NT2/D1 (cell line): Measurements from ENCODE around the gene PPP1R26.
"Not testable (repeated sequence)": the region's sequence is repeated elsewhere in the genome, so short reads cannot be mapped to it uniquely, and the experiment has no call there.

ENCODE experiments used
- DNase-seq: peaks from one replicate; pipeline ENCODE4 v3.0.0-alpha.2; 2011; ENCODE audit warnings: low read depth, low spot score
- H3K27me3 ChIP-seq: 2 replicates; pipeline ENCODE4 v1.6.0; 2011; ENCODE audit warnings: mild to moderate bottlenecking; ENCODE audit not compliant: insufficient read length, insufficient read depth
- H3K36me3 ChIP-seq: 2 replicates; pipeline ENCODE4 v1.6.1; 2011; ENCODE audit warnings: mild to moderate bottlenecking, low read length, mixed read lengths; ENCODE audit not compliant: insufficient read depth, insufficient read length
- H3K4me1 ChIP-seq: 2 replicates; pipeline ENCODE4 v1.5.1; 2011; ENCODE audit not compliant: insufficient read depth, insufficient read length
- H3K4me3 ChIP-seq: 2 replicates; pipeline ENCODE4 v1.5.1; 2011; ENCODE audit warnings: low read depth; ENCODE audit not compliant: insufficient read length
- H3K9ac ChIP-seq: 2 replicates; pipeline ENCODE4 v1.6.0; 2011; ENCODE audit warnings: low read depth; ENCODE audit not compliant: insufficient read length
- H3K9me3 ChIP-seq: 2 replicates; pipeline ENCODE4 v1.5.1; 2011; ENCODE audit warnings: mild to moderate bottlenecking, low read length; ENCODE audit not compliant: insufficient read depth
- SUZ12 ChIP-seq: IDR thresholded peaks from 2 replicates; pipeline ENCODE4 v1.6.1; 2011; ENCODE audit not compliant: insufficient read length, insufficient read depth; ENCODE audit errors: extremely low read depth
- YY1 ChIP-seq: IDR thresholded peaks from 2 replicates; pipeline ENCODE4 v1.6.1; 2011; ENCODE audit not compliant: insufficient read length, insufficient read depth
- ZNF274 ChIP-seq: IDR thresholded peaks from 2 replicates; pipeline ENCODE4 v1.6.1; 2011; ENCODE audit warnings: mild to moderate bottlenecking, low read depth, low read length

Gene PPP1R26

DNA sequence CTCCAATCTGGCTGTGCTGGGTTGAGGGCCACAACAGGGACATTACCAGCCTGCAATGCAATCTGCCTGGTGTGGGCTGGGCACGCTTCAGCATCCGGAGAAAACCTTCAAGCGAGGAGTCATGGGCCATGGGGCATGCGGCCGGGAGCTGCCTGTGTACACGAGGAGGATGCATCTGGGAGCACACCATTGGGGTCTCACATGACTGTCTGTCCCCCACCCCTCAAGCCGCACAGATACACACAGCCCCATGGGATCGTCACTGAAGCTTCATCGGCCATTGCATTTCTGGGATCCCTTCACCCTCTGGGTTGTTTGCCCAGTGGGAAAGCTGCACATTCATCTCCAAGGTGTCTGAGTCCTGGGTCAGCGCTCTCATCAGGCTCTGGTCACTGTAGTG, 51.5 kb downstream of the PPP1R26 start:
- Histone ChIP-seq H3K4me1 (peaks cover 13% of the 10 kb centered on the region), H3K27me3 (no peaks in the 10 kb centered on the region), H3K36me3 (no peaks in the 10 kb centered on the region), H3K9ac (no peak overlapping the region), H3K4me3 (no peak overlapping the region), H3K9me3 (no peaks in the 10 kb centered on the region)
- DNase-seq: no peak
- TF ChIP-seq SUZ12: no peak
- TF ChIP-seq ZNF274: no peak
- TF ChIP-seq YY1: no peak

GRCh38 chr9:135533113-135533512, 53.5 kb downstream of the PPP1R26 start:
- H3K27me3 ChIP-seq: no peaks in the 10 kb centered on the region
- no peak overlapping the region for H3K9ac ChIP-seq
- peaks cover 4% of the 10 kb centered on the region for H3K4me1 ChIP-seq
- no peaks in the 10 kb centered on the region for H3K36me3 ChIP-seq
- H3K4me3 ChIP-seq: no peak overlapping the region
- DNase-seq: no peak
- no peaks in the 10 kb centered on the region for H3K9me3 ChIP-seq
- TF ChIP-seq ZNF274 (no peak), YY1 (no peak), SUZ12 (no peak)

DNA sequence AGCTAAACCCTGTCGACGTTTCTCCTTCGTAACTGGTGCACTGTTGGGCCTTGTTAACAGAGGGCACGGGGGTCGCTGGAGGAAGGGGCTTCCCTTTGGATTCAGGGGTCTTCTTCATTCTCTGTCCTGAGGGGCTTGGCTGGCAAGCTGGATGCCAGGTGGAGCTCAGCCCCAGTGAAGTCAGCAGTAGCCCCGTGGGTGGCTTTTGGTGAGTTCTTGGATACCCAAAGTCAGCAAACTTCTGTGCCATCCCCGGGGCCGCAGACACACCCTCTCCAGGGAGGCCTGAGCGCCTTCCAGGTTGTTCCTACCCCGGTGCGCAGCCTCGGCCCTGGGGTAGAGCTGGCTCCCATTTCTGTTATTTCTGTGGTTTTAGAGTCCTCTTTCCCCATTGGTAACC, 54.1 kb downstream of the PPP1R26 start:
- H3K36me3 ChIP-seq: no peaks in the 10 kb centered on the region
- no peaks in the 10 kb centered on the region for H3K27me3 ChIP-seq
- TF ChIP-seq ZNF274 (no peak), YY1 (no peak), SUZ12 (no peak)
- no peaks in the 10 kb centered on the region for H3K9me3 ChIP-seq
- no peak overlapping the region for H3K9ac ChIP-seq
- peaks cover 4% of the 10 kb centered on the region for H3K4me1 ChIP-seq
- no peak overlapping the region for H3K4me3 ChIP-seq
- no peak for DNase-seq

DNA sequence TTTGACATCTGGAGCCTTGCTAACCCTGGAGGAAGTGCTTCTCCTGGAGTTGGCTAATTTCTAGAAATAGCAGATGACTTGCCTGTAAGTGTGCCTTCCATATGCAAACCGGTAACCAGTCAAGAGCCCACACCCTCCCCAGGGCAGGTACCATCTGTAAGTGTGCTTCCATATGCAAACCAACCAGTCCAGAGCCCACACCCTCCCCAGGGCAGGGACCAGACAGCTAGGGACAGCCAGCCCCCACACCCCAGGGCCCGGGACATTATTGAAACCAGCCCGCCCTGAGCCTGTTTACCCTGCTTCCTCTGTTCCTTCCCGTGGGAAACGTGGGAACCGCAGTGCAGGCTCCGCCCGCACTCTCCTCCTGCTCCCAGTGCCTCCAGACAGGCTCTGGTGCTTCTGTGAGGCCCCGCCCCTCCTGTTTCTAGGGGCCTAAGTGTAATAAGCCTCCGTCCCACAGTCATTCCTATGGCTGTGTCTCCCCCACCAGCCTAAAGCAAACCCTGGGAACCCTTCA, 54.7 kb downstream of the PPP1R26 start:
- H3K36me3 ChIP-seq, H3K9me3 ChIP-seq, DNase-seq, H3K4me3 ChIP-seq, H3K9ac ChIP-seq, H3K27me3 ChIP-seq, H3K4me1 ChIP-seq: not testable (repeated sequence)

DNA sequence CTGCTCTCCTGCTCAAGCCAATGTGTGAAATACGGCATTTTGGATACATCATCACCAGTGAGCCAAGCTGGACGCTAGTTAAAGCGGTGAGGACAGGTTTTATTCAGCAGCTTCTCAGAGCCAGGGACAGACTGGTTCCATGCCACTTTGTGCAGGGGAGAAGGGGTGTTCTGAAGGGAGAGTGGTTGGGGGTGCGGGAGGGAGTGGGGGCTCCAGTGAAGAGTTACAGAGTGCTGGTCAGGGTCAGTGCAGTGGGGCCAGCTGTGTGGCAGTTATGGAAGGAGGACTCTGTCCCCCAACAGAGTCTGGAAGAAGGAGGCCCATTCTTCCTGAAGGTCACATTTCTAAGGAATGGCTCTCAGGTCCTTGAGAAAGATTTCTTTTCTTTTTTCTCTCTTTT, 55.2 kb downstream of the PPP1R26 start:
- H3K27me3 ChIP-seq, H3K9ac ChIP-seq, H3K4me3 ChIP-seq, H3K36me3 ChIP-seq, DNase-seq, H3K4me1 ChIP-seq, H3K9me3 ChIP-seq: not testable (repeated sequence)

DNA sequence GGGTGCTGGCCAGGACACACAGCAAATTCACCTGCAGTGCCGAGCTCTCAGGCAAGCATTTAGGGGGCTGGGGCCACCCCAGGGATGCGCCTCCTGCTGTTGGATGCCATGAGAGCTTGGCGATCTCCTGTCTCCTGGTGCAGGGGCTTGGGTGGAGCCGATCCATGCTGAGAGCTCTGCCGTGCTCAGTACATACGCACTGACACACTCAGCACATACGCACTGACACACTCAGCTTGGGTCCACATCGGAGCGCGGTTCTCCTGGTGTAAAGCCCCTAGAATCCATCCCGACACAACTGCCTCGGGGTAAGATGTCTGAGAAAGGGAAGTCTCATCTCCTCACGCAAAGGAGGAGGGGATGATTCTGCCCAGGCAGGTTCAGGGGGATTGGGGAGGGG, 56.0 kb downstream of the PPP1R26 start:
- not testable (repeated sequence) for H3K36me3 ChIP-seq, DNase-seq, H3K27me3 ChIP-seq

GRCh38 chr9:135536216-135536615, 56.6 kb downstream of the PPP1R26 start:
- Histone ChIP-seq H3K27me3 (no peaks in the 10 kb centered on the region), H3K9ac (no peak overlapping the region), H3K4me1 (peaks cover 4% of the 10 kb centered on the region), H3K4me3 (no peak overlapping the region), H3K36me3 (no peaks in the 10 kb centered on the region), H3K9me3 (no peaks in the 10 kb centered on the region)
- no peak for TF ChIP-seq SUZ12
- TF ChIP-seq ZNF274: no peak
- TF ChIP-seq YY1: no peak
- DNase-seq: no peak

More for the DNA sequence above, 56.0 kb downstream of the PPP1R26 start:
- H3K4me1 ChIP-seq, H3K9me3 ChIP-seq, H3K9ac ChIP-seq, H3K4me3 ChIP-seq: not testable (repeated sequence)
